Body of pancreas (tissue), 4 donors: ENCODE results near the gene RNF223.

Experiments used
- CTCF ChIP-seq, 7 experiments: fragments of 450-650 bp in 4 of 7; fragments of 200-600 bp in 3 of 7; sonication (generic) in 3 of 7; IDR thresholded peaks; one replicate each; pipeline ENCODE4 v1.5.1; 2016 to 2019; ENCODE audit warnings: antibody characterized with exemption in 7 of 7
- POLR2A ChIP-seq, 3 donors: fragments of 450-650 bp; IDR thresholded peaks; one replicate each; pipeline ENCODE4 v1.6.1; 2016; ENCODE audit warnings: antibody characterized with exemption in 3 of 3, mild to moderate bottlenecking in 2 of 3

GRCh38 chr1:1092894-1093609, 18.9 kb upstream of the RNF223 start:
- no peak for TF ChIP-seq CTCF (IDR thresholded peaks at IDR 0.05)
- no peak for TF ChIP-seq POLR2A (IDR thresholded peaks at IDR 0.05)
